H1 (cell line): Measurements from ENCODE around the gene JAK2. TPM values are rescaled to one million over a fixed set of nuclear protein-coding genes. Genes with fewer than 3 reads are reported as not detected.

ENCODE experiments used
- BRCA1 ChIP-seq: IDR thresholded peaks from 2 replicates; pipeline ENCODE4 v1.6.1; 2012; ENCODE audit warnings: low read depth, low read length, improper control_type of control experiment
- EP300 ChIP-seq, 2 experiments: IDR thresholded peaks; 1 replicate in 1 of 2; 2 replicates in 1 of 2; pipeline ENCODE4 v1.6.1; 2011 to 2012; ENCODE audit warnings: low read depth in 2 of 2, low read length in 2 of 2, mild to moderate bottlenecking in 2 of 2, borderline replicate concordance in 1 of 2, inconsistent platforms in 1 of 2, moderate library complexity in 1 of 2
- MAX ChIP-seq: IDR thresholded peaks from 2 replicates; pipeline ENCODE4 v1.6.1; 2012; ENCODE audit warnings: inconsistent platforms
- PHF8 ChIP-seq: fragments of 200-600 bp; sonication (generic); conservative IDR thresholded peaks from 2 replicates; pipeline ENCODE4 v1.7.1; 2012; ENCODE audit warnings: low read depth, mild to moderate bottlenecking, inconsistent platforms, low read length, moderate library complexity
- POLR2A ChIP-seq, 2 experiments: IDR thresholded peaks; 1 replicate in 1 of 2; 2 replicates in 1 of 2; pipeline ENCODE4 v1.6.1; 2011; ENCODE audit warnings: low read depth in 2 of 2, low read length in 2 of 2, mild to moderate bottlenecking in 2 of 2; ENCODE audit errors: control extremely low read depth in 1 of 2
- POLR2AphosphoS5 ChIP-seq: IDR thresholded peaks from 2 replicates; pipeline ENCODE4 v1.6.1; 2011; ENCODE audit warnings: low read depth, low read length
- RNF2 ChIP-seq: fragments of 200-900, 300-1000 bp; sonication (generic); IDR thresholded peaks from 2 replicates; pipeline ENCODE4 v1.7.1; 2016; ENCODE audit warnings: borderline replicate concordance, low read depth, mild to moderate bottlenecking, antibody characterized with exemption, low read length; ENCODE audit not compliant: poor library complexity, severe bottlenecking; ENCODE audit errors: missing control alignments
- SP4 ChIP-seq: IDR thresholded peaks from 2 replicates; pipeline ENCODE4 v1.6.1; 2012; ENCODE audit warnings: low read length, inconsistent platforms
- YY1 ChIP-seq: IDR thresholded peaks from 2 replicates; pipeline ENCODE4 v1.6.1; 2011; ENCODE audit warnings: low read depth, mild to moderate bottlenecking, low read length
- polyA plus RNA-seq, 7 experiments: library from polyadenylated mRNA; depleted of rRNA in 3 of 7; stranded (reverse) in 5 of 7; unstranded in 2 of 7; fragments of >200 nt in 5 of 7; fragments of 200-250 nt in 2 of 7; gene quantifications; 1 replicate in 5 of 7; 2 replicates in 1 of 7; 4 replicates in 1 of 7; pipeline versions ENCODE4 v1.2.1 to v1.2.3, GENCODE V29; 2011 to 2013; ENCODE audit warnings: missing spikeins in 2 of 7, mixed read lengths in 2 of 7
- total RNA-seq: library from RNA; stranded (reverse); fragmentation: NEBNext Ultra II Directional; extraction: Animal tissue kit (Norgen Biotek cat#: 25700); gene quantifications from 2 replicates; pipeline ENCODE4 v1.2.1, GENCODE V29; 2021
- TF ChIP-seq, protein P1 (sequence below): fragments of 300-600 bp; sonication (generic); IDR thresholded peaks from 2 replicates; pipeline ENCODE4 v1.7.1; 2012; ENCODE audit warnings: low read length, moderate library complexity, mild to moderate bottlenecking, inconsistent platforms; ENCODE audit not compliant: insufficient replicate concordance

The JAK2 gene
- total and polyA plus RNA-seq, 2 of the 8 experiments (the other 6 are each of a cell fraction or from before 2014, with no cell fraction given): 0.50 to 2.1 TPM

DNA sequence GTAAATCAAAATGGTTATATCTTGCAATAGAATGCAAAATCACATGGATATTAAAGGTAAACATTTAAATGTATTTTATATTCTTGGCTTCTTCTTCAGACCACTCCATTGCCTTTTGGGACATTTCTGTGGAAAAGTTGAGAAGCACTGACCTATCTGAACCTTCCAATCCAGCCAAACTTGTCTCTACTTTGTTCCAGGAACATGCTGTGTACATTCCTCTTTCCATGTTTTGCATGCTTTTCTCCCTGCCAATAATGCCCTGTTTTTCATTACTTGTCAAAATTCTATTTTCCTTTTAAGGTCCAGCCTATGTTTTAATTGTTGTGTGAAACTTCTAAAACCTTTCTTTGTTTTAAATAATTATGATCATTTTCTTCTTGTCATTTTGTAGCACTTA lies 28.3 kb downstream of the JAK2 start (continued):
- TF ChIP-seq, protein P1, sequence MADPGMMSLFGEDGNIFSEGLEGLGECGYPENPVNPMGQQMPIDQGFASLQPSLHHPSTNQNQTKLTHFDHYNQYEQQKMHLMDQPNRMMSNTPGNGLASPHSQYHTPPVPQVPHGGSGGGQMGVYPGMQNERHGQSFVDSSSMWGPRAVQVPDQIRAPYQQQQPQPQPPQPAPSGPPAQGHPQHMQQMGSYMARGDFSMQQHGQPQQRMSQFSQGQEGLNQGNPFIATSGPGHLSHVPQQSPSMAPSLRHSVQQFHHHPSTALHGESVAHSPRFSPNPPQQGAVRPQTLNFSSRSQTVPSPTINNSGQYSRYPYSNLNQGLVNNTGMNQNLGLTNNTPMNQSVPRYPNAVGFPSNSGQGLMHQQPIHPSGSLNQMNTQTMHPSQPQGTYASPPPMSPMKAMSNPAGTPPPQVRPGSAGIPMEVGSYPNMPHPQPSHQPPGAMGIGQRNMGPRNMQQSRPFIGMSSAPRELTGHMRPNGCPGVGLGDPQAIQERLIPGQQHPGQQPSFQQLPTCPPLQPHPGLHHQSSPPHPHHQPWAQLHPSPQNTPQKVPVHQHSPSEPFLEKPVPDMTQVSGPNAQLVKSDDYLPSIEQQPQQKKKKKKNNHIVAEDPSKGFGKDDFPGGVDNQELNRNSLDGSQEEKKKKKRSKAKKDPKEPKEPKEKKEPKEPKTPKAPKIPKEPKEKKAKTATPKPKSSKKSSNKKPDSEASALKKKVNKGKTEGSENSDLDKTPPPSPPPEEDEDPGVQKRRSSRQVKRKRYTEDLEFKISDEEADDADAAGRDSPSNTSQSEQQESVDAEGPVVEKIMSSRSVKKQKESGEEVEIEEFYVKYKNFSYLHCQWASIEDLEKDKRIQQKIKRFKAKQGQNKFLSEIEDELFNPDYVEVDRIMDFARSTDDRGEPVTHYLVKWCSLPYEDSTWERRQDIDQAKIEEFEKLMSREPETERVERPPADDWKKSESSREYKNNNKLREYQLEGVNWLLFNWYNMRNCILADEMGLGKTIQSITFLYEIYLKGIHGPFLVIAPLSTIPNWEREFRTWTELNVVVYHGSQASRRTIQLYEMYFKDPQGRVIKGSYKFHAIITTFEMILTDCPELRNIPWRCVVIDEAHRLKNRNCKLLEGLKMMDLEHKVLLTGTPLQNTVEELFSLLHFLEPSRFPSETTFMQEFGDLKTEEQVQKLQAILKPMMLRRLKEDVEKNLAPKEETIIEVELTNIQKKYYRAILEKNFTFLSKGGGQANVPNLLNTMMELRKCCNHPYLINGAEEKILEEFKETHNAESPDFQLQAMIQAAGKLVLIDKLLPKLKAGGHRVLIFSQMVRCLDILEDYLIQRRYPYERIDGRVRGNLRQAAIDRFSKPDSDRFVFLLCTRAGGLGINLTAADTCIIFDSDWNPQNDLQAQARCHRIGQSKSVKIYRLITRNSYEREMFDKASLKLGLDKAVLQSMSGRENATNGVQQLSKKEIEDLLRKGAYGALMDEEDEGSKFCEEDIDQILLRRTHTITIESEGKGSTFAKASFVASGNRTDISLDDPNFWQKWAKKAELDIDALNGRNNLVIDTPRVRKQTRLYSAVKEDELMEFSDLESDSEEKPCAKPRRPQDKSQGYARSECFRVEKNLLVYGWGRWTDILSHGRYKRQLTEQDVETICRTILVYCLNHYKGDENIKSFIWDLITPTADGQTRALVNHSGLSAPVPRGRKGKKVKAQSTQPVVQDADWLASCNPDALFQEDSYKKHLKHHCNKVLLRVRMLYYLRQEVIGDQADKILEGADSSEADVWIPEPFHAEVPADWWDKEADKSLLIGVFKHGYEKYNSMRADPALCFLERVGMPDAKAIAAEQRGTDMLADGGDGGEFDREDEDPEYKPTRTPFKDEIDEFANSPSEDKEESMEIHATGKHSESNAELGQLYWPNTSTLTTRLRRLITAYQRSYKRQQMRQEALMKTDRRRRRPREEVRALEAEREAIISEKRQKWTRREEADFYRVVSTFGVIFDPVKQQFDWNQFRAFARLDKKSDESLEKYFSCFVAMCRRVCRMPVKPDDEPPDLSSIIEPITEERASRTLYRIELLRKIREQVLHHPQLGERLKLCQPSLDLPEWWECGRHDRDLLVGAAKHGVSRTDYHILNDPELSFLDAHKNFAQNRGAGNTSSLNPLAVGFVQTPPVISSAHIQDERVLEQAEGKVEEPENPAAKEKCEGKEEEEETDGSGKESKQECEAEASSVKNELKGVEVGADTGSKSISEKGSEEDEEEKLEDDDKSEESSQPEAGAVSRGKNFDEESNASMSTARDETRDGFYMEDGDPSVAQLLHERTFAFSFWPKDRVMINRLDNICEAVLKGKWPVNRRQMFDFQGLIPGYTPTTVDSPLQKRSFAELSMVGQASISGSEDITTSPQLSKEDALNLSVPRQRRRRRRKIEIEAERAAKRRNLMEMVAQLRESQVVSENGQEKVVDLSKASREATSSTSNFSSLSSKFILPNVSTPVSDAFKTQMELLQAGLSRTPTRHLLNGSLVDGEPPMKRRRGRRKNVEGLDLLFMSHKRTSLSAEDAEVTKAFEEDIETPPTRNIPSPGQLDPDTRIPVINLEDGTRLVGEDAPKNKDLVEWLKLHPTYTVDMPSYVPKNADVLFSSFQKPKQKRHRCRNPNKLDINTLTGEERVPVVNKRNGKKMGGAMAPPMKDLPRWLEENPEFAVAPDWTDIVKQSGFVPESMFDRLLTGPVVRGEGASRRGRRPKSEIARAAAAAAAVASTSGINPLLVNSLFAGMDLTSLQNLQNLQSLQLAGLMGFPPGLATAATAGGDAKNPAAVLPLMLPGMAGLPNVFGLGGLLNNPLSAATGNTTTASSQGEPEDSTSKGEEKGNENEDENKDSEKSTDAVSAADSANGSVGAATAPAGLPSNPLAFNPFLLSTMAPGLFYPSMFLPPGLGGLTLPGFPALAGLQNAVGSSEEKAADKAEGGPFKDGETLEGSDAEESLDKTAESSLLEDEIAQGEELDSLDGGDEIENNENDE: no peak
- TF ChIP-seq BRCA1 (no peak), SP4 (no peak), YY1 (no peak), RNF2 (no peak), MAX (no peak), PHF8 (no peak), EP300 (IDR thresholded peaks at IDR 0.05; ENCODE audit: borderline replicate concordance in 1 of 2, low read depth in 2 of 2, low read length in 2 of 2) (no peak), POLR2A (IDR thresholded peaks at IDR 0.05; ENCODE audit: control extremely low read depth in 1 of 2, low read depth in 2 of 2, low read length in 2 of 2) (no peak), POLR2AphosphoS5 (no peak)
- TF ChIP-seq, all 59 proteins: peak for 0
